Eye (tissue), 1 donor: Measurements from ENCODE around the gene ZNF891.

Experiments
- DNase-seq: peaks from one replicate; pipeline ENCODE4 v3.0.0-alpha.2; 2015

ZNF891 gene

GRCh38 chr12:133058203-133059113 is 71.6 kb downstream of the ZNF891 start:
- peak; percentile 36 for DNase-seq

GRCh38 chr12:133057446-133057845 is 72.6 kb downstream of the ZNF891 start:
- DNase-seq: peak; percentile 37
